Glomerular visceral epithelial cell (primary cell): ENCODE results near the gene NTNG2.

Experiments
- DNase-seq: peaks from one replicate; pipeline ENCODE4 v3.0.0-alpha.2; 2016; ENCODE audit errors: extremely low spot score

Gene NTNG2

GRCh38 chr9:132172185-132172584, 10.3 kb downstream of the NTNG2 start:
- no peak for DNase-seq

GRCh38 chr9:132175431-132175830, 13.6 kb downstream of the NTNG2 start:
- no peak for DNase-seq

- no peak for DNase-seq
Observed at GRCh38 chr9:132176338-132176737, 14.5 kb downstream of the NTNG2 start.

- DNase-seq: no peak
Observed at GRCh38 chr9:132181796-132182313, 20.0 kb downstream of the NTNG2 start.

- no peak for DNase-seq
Observed at GRCh38 chr9:132182314-132183091, 20.6 kb downstream of the NTNG2 start.

GRCh38 chr9:132183134-132183533, 21.3 kb downstream of the NTNG2 start:
- no peak for DNase-seq

GRCh38 chr9:132183715-132184114, 21.9 kb downstream of the NTNG2 start:
- no peak for DNase-seq

GRCh38 chr9:132184124-132184523, 22.3 kb downstream of the NTNG2 start:
- DNase-seq: no peak

GRCh38 chr9:132185073-132186009, 23.5 kb downstream of the NTNG2 start:
- DNase-seq: no peak

- DNase-seq: no peak
Observed at GRCh38 chr9:132187121-132187620, 25.3 kb downstream of the NTNG2 start.

- DNase-seq: no peak
Observed at GRCh38 chr9:132190966-132191365, 29.1 kb downstream of the NTNG2 start.

- no peak for DNase-seq
Observed at GRCh38 chr9:132192728-132193127, 30.9 kb downstream of the NTNG2 start.

GRCh38 chr9:132193227-132194124, 31.6 kb downstream of the NTNG2 start:
- DNase-seq: no peak

- DNase-seq: no peak
Observed at GRCh38 chr9:132194508-132194907, 32.6 kb downstream of the NTNG2 start.

GRCh38 chr9:132197315-132197714, 35.5 kb downstream of the NTNG2 start:
- DNase-seq: no peak

GRCh38 chr9:132197856-132198550, 36.1 kb downstream of the NTNG2 start:
- DNase-seq: no peak

GRCh38 chr9:132199056-132199455, 37.2 kb downstream of the NTNG2 start:
- no peak for DNase-seq

GRCh38 chr9:132200706-132201105, 38.8 kb downstream of the NTNG2 start:
- no peak for DNase-seq

- DNase-seq: no peak
Observed at GRCh38 chr9:132201139-132201538, 39.3 kb downstream of the NTNG2 start.

- DNase-seq: no peak
Observed at GRCh38 chr9:132201780-132202703, 40.2 kb downstream of the NTNG2 start.
